ENCODE results near the gene NFKBIL1. TPM values are rescaled to one million over a fixed set of nuclear protein-coding genes. Genes with fewer than 3 reads are reported as not detected.
"Not testable (repeated sequence)": the region's sequence is repeated elsewhere in the genome, so short reads cannot be mapped to it uniquely, and the experiment has no call there.

NFKBIL1 gene
- total RNA-seq, 1 experiment from 2014 or later: 20.5 TPM

DNA sequence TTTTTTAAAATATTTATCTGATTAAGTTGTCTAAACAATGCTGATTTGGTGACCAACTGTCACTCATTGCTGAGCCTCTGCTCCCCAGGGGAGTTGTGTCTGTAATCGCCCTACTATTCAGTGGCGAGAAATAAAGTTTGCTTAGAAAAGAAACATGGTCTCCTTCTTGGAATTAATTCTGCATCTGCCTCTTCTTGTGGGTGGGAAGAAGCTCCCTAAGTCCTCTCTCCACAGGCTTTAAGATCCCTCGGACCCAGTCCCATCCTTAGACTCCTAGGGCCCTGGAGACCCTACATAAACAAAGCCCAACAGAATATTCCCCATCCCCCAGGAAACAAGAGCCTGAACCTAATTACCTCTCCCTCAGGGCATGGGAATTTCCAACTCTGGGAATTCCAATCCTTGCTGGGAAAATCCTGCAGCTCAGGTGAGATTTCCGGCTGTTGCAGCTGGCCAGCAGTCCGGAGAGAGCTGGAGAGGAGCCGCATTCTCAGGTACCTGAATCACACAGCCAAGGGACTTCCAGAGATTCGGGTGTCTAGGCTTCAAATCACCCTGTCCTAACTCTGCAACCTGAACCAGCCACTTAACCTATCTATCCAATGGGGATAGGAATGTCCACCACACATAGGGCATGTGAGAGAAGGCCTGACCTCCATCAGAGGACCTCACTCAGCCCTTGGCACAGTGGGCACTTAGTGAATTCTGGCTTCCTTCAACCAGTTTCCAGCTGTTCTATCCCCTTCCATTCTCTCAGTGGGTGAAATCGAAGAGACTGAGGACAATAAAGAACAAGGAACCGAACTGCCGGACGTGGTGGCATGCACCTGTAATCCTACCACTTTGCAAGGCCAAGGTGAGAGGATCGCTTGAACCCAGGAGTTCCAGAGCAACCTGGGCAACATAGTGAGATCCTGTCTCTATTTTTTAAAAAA is 31.0 kb downstream of the NFKBIL1 start:
- no peak for DNase-seq (ENCODE audit: extremely low read depth, low read depth)

- no peak for DNase-seq (ENCODE audit: extremely low read depth, low read depth)
Observed at GRCh38 chr6:31579119-31579505, 31.7 kb downstream of the NFKBIL1 start.

- DNase-seq (ENCODE audit: extremely low read depth, low read depth): no peak
Observed at GRCh38 chr6:31579546-31580437, 32.4 kb downstream of the NFKBIL1 start.

- DNase-seq (ENCODE audit: extremely low read depth, low read depth): no peak
Observed at GRCh38 chr6:31580438-31580740, 33.0 kb downstream of the NFKBIL1 start.

DNA sequence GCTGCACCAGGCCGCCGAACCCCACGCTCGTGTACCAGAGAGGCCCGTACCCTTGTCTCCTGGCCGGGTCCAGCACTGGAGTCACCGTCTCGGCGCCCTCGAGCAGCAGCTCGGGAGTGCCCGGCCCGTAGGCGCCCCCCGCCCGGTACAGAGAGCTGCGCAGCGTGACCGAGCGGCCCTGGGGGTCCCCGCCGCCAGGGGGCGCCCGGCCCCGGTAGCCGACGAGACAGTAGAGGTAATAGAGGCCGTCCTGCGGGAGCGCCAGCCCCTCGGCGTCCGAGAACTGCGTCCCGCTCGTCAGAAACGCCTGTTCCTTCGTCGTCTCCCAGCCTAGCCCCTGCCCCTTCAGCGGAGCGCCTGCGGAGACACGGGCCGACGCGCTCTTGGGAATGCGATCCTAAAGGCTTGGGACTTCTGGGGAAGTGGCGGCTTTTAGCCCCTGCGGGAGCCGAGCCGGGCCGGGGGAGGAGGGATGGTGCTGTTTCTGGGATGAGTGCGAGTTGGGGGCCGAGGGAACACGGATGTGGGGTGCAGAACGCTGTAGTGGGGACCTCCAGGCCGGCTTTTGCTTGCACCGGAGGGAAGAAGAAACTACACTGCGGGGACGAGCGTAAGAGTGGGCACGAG is 33.5 kb downstream of the NFKBIL1 start:
- peak; percentile 44 for DNase-seq (ENCODE audit: extremely low read depth, low read depth)

DNA sequence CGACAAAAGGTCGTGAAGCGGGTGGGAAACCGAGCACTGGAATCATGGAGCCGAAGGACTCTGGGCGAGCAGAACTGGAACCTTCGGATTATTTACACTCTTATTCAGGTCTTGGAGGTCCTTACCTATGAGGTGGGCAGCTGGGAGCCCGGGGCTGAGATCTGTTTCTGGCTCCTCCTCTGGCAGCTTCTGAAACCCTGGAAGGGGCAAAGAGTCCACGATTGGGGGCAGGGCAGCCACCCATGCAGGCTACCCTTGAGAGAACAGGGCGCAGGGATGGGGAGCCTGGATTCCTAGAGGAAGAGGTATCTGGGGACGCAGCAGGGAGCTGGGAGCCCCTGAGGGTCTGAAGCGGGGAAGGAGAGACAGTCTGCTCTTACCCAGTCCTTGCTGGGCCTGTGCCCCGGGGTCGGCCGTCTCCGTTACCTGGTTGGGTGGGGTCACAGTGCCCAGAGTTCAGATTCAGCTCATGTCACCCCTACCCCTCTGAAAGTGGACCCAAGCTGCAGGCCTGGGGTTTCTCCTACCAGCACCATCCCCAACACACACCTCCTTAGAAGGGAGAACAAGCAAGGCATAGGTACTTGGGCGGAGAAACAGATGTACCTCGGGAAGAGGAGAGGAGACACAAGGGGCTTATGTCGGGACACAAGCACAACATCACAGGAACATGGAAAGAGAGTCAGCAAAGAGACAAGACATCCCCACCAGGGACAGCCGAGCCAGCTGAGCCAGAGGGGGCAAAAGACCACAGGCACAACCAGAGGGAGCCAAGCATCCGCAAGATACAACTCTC is 34.2 kb downstream of the NFKBIL1 start:
- DNase-seq (ENCODE audit: extremely low read depth, low read depth): no peak

- DNase-seq (ENCODE audit: extremely low read depth, low read depth): no peak
Observed at GRCh38 chr6:31582230-31582643, 34.8 kb downstream of the NFKBIL1 start, which contains the start of gene LTB. TSS of gene LTB (minus strand) at chr6:31582424. CDS start at chr6:31582417, 7 bp downstream.

DNA sequence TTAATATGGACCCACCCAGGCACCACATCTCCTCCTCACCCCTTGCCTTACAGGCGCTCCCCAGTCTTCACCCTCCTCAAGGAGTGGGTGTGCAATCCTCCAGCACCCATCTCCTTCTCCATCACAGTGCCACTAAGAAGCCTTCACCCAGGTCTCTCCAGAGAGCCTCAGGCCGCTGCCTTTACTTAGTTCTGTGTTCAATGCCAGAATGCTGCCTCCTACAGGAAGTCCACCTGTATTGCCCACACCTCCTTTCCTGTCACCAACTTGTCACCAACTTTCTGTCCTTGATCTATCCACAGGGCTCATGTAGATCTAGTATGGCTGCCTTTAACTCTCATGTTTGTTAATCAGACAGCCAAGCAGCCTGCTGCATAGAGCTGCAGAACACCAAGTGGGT is 38.1 kb downstream of the NFKBIL1 start:
- no peak for DNase-seq (ENCODE audit: extremely low read depth, low read depth)

DNA sequence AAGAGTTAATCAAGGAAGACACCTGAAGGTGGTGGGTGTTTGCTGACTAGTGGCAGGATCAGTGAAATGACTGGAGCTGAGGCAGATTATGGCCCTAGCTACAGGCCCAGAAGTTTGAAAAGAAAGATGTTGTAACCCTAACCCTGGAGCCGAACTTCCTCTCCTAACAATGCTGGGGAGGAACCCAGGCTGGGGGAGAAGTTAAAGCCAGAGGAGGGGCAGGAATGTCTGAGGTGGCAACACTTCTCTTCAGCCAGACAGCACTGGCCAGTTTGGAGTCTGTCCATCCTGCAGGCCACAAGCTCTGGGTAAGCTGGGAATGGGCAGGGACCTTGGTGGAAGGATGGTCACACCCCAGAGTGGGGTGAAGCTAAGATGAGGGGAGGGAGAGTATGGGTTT is 38.6 kb downstream of the NFKBIL1 start, which contains the start of gene LST1:
TSS of gene LST1 (plus strand) at position 270 of the 400 bp plus-strand sequence. CDS start 1,023 bp downstream, outside the sequence.
- DNase-seq (ENCODE audit: extremely low read depth, low read depth): no peak

GRCh38 chr6:31586599-31587281 is 39.3 kb downstream of the NFKBIL1 start:
- DNase-seq (ENCODE audit: extremely low read depth, low read depth): no peak

DNA sequence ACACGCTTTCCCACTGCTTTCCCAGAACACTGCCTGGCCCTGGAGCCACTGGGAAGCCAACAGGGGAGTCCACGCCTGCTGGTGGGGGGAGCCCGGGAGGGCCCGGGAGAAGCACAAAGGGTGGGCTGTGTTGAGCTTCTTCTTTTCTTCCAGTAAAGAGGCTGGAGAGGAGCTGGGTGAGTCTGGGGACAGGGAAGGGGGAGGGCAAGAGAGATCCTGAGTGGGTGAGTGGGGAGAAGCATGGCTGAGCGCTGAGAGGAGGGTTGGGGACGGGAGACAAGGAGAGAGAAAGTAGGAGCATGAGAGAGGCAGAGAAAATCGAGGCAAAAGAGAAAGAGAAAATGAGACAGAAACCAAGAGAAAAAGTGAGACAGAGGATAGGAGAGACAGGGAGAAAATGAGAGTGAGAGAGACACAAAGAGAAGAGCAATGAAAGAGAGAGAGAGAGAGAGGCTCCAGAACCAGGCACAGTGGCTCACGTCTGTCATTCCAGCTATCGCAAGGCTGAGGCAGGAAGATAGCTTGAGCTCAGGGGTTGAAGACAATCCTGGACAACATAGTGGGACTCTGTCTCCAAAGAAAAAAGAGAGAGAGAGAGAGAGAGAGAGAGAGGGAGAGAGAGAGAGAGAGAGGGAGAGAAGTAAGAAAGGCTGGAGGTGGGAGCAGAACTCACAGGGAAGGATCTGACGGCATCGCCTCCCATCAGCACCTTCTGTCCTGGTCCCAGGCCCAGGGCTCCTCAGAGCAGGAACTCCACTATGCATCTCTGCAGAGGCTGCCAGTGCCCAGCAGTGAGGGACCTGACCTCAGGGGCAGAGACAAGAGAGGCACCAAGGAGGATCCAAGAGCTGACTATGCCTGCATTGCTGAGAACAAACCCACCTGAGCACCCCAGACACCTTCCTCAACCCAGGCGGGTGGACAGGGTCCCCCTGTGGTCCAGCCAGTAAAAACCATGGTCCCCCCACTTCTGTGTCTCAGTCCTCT is 40.7 kb downstream of the NFKBIL1 start:
- no peak for DNase-seq (ENCODE audit: extremely low read depth, low read depth)

DNA sequence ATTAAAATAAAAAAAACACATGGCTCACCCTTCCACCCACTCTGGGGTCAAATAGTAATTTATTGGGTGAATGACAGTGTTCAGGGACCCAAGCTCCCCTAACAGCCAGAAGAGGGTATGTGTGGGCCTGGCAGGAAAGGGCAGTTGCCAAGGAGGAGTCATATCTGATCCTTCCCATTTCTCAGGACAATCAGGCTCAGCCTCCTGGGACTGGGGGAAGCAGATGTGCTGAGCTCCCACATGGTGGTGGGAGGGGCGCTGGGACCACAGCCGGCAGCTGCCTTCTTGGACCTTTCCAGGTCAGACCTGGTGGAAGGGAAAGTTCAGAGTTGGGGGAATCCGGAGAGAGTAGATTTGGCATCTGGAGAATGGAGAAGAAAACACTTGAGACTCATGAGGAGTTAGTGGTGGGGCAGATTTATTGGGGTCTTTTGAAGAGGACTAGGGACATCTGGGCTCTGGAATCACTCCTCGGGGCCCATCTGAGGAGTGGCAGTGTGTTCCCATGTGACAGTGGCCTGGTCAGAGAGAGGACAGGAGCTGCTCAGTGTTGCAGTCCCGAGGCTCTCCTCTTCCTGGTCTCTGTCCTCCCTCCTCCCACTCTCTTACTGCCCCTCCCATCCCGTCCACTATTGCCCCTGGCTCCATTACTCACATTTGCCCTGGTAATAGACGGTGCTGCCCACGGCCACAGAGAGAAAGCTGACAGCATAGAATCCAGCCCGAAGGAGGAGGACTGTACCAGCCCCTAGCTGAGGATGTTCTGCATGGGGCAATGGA is 41.7 kb downstream of the NFKBIL1 start:
- DNase-seq (ENCODE audit: extremely low read depth, low read depth): no peak

GRCh38 chr6:31590691-31591090 is 43.3 kb downstream of the NFKBIL1 start:
- DNase-seq (ENCODE audit: extremely low read depth, low read depth): not testable (repeated sequence)

DNA sequence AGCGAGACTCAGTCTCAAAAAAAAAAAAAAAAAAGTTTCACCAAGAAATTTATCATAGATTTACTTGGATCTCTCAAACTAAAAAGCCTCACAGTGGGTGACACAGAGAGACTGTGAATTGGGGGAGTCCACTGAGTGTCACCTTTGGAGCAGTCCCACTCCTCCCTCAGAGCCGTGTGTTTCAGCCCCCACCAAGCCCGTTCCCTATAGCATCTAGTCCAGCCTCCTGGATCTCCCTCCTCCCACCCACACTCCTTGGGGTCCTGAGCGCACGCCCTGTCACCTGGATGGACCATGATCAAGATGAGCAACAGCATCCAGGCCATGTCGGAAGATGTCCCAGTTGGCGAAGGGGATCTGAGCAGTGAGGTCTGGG is 45.0 kb downstream of the NFKBIL1 start:
- DNase-seq (ENCODE audit: extremely low read depth, low read depth): no peak

DNA sequence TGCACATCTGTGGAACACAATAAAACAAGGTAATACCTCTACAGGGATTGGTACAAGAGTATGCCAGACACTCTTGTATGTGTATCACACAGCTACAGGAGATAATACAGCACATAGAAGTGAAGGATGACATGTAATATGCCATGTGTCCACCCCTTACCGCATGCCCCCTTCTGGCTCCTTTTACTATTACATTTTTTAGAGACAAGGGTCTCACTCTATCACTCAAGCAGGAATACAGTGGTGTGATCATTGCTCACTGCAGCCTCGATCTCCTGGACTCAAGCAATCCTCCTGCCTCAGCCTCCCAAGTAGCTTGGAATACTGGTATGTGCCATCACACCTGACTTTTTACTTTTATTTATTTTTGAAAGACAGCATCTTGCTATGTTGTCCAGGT is 49.6 kb downstream of the NFKBIL1 start:
- DNase-seq (ENCODE audit: extremely low read depth, low read depth): peak; percentile 24

GRCh38 chr6:31607317-31607716 is 59.9 kb downstream of the NFKBIL1 start:
- DNase-seq (ENCODE audit: extremely low read depth, low read depth): no peak
